Small intestine (tissue), 7 donors: ENCODE measurements around the gene EFCAB13. TPM values are rescaled to one million over a fixed set of nuclear protein-coding genes. Genes with fewer than 3 reads are reported as not detected.

Experiments
- DNase-seq, 2 donors: peaks; one replicate each; pipeline versions ENCODE4 v3.0.0 to v3.0.0-alpha.2; 2013
- FAIRE-seq: peaks from 2 replicates; lab custom pipeline; 2012; peaks lifted over from hg19 to GRCh38; lab: Jason Lieb, UNC
- H3K27ac ChIP-seq, 3 donors: one replicate each; pipeline ENCODE4 v1.5.1; 2013; ENCODE audit warnings: low read length in 2 of 3, mild to moderate bottlenecking in 2 of 3, control low read depth in 1 of 3, inconsistent platforms in 1 of 3, low read depth in 1 of 3, moderate library complexity in 1 of 3
- H3K27me3 ChIP-seq, 3 donors: one replicate each; pipeline ENCODE4 v1.6.1; 2013; ENCODE audit warnings: low read length in 3 of 3, inconsistent platforms in 1 of 3; ENCODE audit not compliant: control insufficient read depth in 3 of 3, insufficient read depth in 3 of 3
- H3K36me3 ChIP-seq, 3 donors: one replicate each; pipeline ENCODE4 v1.6.1; 2013; ENCODE audit warnings: low read length in 3 of 3, inconsistent platforms in 1 of 3, low read depth in 1 of 3, mild to moderate bottlenecking in 1 of 3, moderate library complexity in 1 of 3; ENCODE audit not compliant: control insufficient read depth in 3 of 3, insufficient read depth in 2 of 3
- H3K4me1 ChIP-seq, 3 donors: one replicate each; pipeline ENCODE4 v1.6.1; 2013; ENCODE audit warnings: low read length in 2 of 3, inconsistent platforms in 1 of 3, low read depth in 1 of 3, mild to moderate bottlenecking in 1 of 3, moderate library complexity in 1 of 3; ENCODE audit not compliant: control insufficient read depth in 3 of 3, insufficient read depth in 2 of 3
- H3K4me3 ChIP-seq, 3 donors: one replicate each; pipeline ENCODE4 v1.5.1; 2013; ENCODE audit warnings: low read length in 3 of 3, control low read depth in 1 of 3, inconsistent platforms in 1 of 3, low read depth in 1 of 3, mild to moderate bottlenecking in 1 of 3, moderate library complexity in 1 of 3
- H3K9me3 ChIP-seq, 2 donors: one replicate each; pipeline ENCODE4 v1.6.1; 2013; ENCODE audit warnings: low read depth in 1 of 2, low read length in 1 of 2; ENCODE audit not compliant: control insufficient read depth in 2 of 2, insufficient read depth in 1 of 2
- WGBS, 3 donors: extraction: QIAGEN DNeasy Blood & Tissue Kit; methylation state at CpG; one replicate each; pipeline ENCODE4 v1.1.7; 2013; 5-methylcytosine and 5-hydroxymethylcytosine counted together
- polyA plus RNA-seq, 4 donors: library from polyadenylated mRNA; stranded (reverse) in 3 of 4; unstranded in 1 of 4; fragments of 200-250 nt in 3 of 4; fragments of 120-200 nt in 1 of 4; gene quantifications; one replicate each; pipeline versions ENCODE4 v1.2.1 to v1.2.3, GENCODE V29; 2013
- donor health status: healthy with polysubstance abuse.
- donor health status: control.
- donor health status: control.
- donor health status: Bipolar disorder and iron deficiency.
- donor health status: healthy.

Gene EFCAB13
- polyA plus RNA-seq, 4 donors = 0.54 to 9.0 (median 0.88) TPM

DNA sequence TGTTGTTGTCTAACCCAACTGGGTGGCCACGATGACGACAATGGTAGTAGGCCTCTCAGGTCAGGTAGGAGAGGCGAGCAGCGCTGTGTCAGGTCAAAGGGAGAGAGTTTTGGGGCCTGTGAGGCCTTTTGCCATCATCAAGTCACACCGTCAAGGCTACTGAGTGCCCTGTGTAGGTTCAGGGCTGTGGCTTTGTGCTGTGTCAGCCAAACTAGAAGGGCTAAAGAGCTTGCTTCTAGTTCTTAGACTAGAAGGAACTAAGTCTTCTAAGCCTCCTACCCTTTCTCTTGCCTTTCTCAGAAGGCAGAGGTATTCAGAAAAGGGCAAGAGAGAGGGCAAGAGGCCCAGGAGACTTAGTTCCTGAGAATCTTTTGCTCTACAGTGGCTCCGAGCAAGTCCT lies 25.0 kb upstream of the EFCAB13 start:
- FAIRE-seq = no peak
- no peak for DNase-seq

DNA sequence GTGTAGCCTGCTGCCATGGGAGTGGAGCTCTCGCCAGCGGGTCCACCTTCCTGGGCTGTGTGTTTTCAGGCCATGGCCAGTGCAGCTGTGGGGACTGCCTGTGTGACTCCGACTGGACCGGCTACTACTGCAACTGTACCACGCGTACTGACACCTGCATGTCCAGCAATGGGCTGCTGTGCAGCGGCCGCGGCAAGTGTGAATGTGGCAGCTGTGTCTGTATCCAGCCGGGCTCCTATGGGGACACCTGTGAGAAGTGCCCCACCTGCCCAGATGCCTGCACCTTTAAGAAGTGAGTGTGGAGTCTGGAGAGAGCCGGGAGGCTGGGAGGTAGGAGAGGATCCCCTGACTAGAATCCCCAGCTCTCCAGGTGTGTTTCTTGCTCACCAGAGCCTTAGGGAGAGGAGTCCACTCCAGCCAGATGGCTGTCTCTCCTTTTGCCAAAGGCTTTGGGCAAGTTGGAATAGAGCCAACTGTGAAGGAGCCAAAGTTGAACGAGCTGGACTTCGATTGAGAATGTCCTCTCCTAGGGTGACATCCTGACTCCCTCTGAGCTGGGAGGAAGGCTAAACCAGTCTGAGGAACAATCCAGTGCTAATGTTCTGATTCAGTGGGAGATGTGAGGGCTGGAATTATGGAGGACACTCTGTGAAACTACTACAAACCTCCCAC lies 24.4 kb upstream of the EFCAB13 start:
- H3K9me3 ChIP-seq = peaks cover 0 to 3% of the 10 kb centered on the region in 2 donors
- no peak overlapping the region for H3K27ac ChIP-seq
- FAIRE-seq = no peak
- no peak for DNase-seq
- no peaks in the 10 kb centered on the region for H3K4me1 ChIP-seq
- no peak overlapping the region for H3K4me3 ChIP-seq
- no peaks in the 10 kb centered on the region for H3K27me3 ChIP-seq
- WGBS, 3 donors = 78 to 87% (median 82%) methylated on average over 13 of the region's 13 CpGs
- peaks cover 0 to 11% (median 0%) of the 10 kb centered on the region in 3 donors for H3K36me3 ChIP-seq

More for the DNA sequence above, 25.0 kb upstream of the EFCAB13 start:
- Histone ChIP-seq H3K4me3 (no peak overlapping the region), H3K4me1 (no peaks in the 10 kb centered on the region), H3K27ac (no peak overlapping the region), H3K36me3 (peaks cover 0 to 10% (median 0%) of the 10 kb centered on the region in 3 donors), H3K27me3 (no peaks in the 10 kb centered on the region), H3K9me3 (peaks cover 0 to 3% of the 10 kb centered on the region in 2 donors)
- 94 to 97% (median 96%) methylated on average over 6 of the region's 6 CpGs for WGBS, 3 donors

DNA sequence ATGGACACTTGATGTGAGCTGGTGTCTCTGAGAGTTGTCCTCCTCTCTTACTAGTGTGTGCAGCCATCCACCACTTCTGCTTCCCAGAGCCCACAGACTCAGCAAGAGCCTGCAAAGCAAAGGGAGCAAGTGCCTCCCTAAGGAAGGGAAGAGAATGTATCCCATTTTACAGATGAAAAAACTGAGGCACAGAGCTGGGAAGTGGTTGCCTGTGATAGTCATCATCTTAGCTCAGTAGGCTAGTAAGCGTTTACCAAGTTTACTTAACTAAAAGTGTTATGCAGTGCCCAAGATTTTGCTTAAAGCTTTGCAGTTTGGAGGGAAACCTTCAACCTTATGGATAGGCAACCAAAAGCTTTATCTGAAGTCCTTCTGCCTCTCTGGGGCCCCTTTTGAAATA lies 23.0 kb upstream of the EFCAB13 start:
- WGBS, 3 donors = 85 to 94% (median 92%) methylated on average over 1 of the region's 1 CpG
- Histone ChIP-seq H3K27ac (no peak overlapping the region), H3K9me3 (peaks cover 0 to 3% of the 10 kb centered on the region in 2 donors), H3K4me1 (peaks cover 0 to 2% (median 0%) of the 10 kb centered on the region in 3 donors), H3K36me3 (peaks cover 0 to 7% (median 0%) of the 10 kb centered on the region in 3 donors), H3K27me3 (no peaks in the 10 kb centered on the region), H3K4me3 (no peak overlapping the region)
- FAIRE-seq = no peak
- DNase-seq = no peak

DNA sequence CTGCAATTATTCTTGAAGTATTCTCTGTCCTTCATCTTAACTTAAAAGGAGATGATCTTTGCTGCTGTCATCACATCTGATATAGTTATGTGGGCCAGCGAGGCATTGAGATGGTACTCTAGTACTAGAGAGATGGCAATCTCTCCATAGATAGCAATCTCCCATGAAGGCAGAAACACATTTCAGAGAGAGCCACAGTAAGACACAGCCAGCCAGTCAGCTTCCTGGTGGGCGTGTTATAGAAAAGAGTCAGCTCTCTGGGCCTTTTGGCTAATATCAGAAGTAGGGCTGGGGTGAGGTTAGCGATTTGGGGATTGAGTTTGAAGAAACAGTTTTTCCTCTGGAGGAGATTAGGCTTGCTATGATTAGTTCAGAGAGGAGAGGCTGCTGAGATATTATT lies 22.6 kb upstream of the EFCAB13 start:
- Histone ChIP-seq H3K4me1 (peaks cover 0 to 2% (median 0%) of the 10 kb centered on the region in 3 donors), H3K27me3 (no peaks in the 10 kb centered on the region), H3K36me3 (peaks cover 0 to 7% (median 0%) of the 10 kb centered on the region in 3 donors), H3K9me3 (peaks cover 0 to 3% of the 10 kb centered on the region in 2 donors), H3K4me3 (no peak overlapping the region), H3K27ac (no peak overlapping the region)
- no peak for DNase-seq
- no peak for FAIRE-seq
- 75 to 80% (median 77%) methylated on average over 3 of the region's 3 CpGs for WGBS, 3 donors

DNA sequence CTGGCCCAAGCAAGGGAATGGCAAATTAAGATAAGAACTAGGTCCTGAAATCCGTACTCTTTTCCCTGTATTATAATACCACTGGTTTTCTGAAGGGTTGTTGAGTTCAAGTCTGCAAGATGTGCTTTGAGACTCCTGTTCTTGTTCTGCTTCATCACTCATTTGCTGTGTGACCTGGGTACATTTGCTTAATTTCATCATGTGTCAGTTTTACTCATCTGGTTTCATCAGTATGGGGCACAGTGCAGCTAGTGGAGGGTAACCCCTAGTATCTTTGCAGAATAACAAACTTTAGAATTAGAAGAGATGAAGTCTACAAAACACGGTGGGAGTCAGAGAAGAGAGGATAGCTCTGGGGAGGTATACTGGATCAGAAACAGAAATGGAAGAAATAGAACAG lies 21.9 kb upstream of the EFCAB13 start:
- FAIRE-seq (no peak), DNase-seq (no peak)
- Histone ChIP-seq H3K4me3 (no peak overlapping the region), H3K4me1 (peaks cover 0 to 2% (median 0%) of the 10 kb centered on the region in 3 donors), H3K27ac (no peak overlapping the region), H3K9me3 (peaks cover 0 to 3% of the 10 kb centered on the region in 2 donors), H3K27me3 (no peaks in the 10 kb centered on the region), H3K36me3 (peaks cover 0 to 7% (median 0%) of the 10 kb centered on the region in 3 donors)
- WGBS, 3 donors = 81 to 82% (median 82%) methylated on average over 2 of the region's 2 CpGs

DNA sequence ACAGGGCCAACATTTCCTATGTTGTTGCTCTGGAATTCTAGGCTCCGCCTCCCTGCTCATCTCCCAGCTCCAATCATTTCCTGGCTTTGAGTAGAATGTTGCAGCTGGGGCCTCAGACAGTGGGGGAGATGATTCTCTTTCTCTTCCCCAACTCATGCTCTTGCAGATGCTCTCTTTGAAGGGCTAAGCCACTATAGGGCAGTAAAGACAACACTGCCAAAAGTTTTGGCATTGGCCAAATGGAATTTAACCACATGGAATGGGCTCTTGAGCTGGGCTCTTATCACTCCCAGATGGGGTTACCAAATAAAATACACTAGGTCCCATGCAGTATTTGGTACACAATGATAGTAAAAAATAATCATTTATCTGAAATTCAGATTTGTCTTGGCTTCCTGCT lies 19.6 kb upstream of the EFCAB13 start:
- 86 to 95% (median 95%) methylated on average over 1 of the region's 1 CpG for WGBS, 3 donors
- DNase-seq (no peak), FAIRE-seq (no peak)
- Histone ChIP-seq H3K4me3 (no peak overlapping the region), H3K27ac (no peak overlapping the region), H3K27me3 (no peaks in the 10 kb centered on the region), H3K4me1 (peaks cover 0 to 2% (median 0%) of the 10 kb centered on the region in 3 donors), H3K36me3 (peaks cover 0 to 7% (median 0%) of the 10 kb centered on the region in 3 donors), H3K9me3 (peaks cover 0 to 3% of the 10 kb centered on the region in 2 donors)

DNA sequence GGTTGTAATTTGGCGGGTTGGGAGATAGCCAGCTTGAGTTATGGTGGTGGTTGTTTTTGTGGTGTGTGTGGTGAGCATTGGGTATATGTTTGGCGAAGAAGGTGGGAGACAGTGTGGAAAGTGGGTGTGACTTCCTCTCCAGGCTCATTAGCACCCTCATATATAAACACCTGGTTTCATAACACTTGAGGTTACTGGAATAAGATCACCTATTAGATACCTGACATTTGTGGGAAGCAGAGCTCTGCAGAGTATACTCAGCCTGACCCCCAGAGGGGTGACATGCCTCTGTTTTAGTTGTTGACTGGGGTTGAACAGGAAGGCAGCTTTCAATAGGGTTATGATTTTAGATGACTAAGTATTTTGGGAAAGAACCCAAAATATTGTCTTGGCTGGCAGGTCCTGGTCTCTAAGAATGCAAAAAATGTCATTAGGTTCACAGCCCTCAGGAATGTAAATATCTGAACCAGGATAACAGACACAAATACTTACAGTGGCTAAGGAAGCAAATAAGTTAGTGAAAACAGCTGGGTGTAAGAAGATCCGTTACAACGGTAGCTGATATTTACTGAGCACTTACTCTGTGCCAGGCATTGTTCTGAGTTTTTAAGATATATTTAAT lies 18.3 kb upstream of the EFCAB13 start:
- Histone ChIP-seq H3K27ac (peak overlapping the region in 1 of 3 donors; percentile 78), H3K27me3 (no peaks in the 10 kb centered on the region), H3K36me3 (peaks cover 0 to 8% (median 0%) of the 10 kb centered on the region in 3 donors), H3K4me1 (peaks cover 0 to 2% (median 1%) of the 10 kb centered on the region in 3 donors), H3K4me3 (no peak overlapping the region), H3K9me3 (peaks cover 0 to 3% of the 10 kb centered on the region in 2 donors)
- no peak for DNase-seq
- 62 to 72% (median 71%) methylated on average over 4 of the region's 4 CpGs for WGBS, 3 donors
- no peak for FAIRE-seq

DNA sequence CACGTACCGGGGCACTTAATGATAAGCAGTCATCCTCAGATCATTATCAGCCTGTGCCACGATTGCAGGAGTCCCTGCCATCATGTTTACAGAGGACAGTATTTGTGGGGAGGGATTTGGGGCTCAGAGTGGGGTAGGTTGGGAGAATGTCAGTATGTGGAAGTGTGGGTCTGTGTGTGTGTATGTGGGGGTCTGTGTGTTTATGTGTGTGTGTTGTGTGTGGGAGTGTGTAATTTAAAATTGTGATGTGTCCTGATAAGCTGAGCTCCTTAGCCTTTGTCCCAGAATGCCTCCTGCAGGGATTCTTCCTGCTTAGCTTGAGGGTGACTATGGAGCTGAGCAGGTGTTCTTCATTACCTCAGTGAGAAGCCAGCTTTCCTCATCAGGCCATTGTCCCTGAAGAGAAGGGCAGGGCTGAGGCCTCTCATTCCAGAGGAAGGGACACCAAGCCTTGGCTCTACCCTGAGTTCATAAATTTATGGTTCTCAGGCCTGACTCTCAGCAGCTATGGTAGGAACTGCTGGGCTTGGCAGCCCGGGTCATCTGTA lies 13.5 kb upstream of the EFCAB13 start:
- no peak for FAIRE-seq
- DNase-seq = peak in 1 of 2 donors; percentile 17
- WGBS, 3 donors = 35 to 64% (median 36%) methylated on average over 4 of the region's 4 CpGs

More for the DNA sequence above, 13.5 kb upstream of the EFCAB13 start:
- H3K27me3 ChIP-seq = no peaks in the 10 kb centered on the region
- no peak overlapping the region for H3K27ac ChIP-seq
- H3K4me3 ChIP-seq = no peak overlapping the region
- no peaks in the 10 kb centered on the region for H3K9me3 ChIP-seq
- peaks cover 0 to 3% (median 2%) of the 10 kb centered on the region in 3 donors for H3K4me1 ChIP-seq
- peaks cover 0 to 5% (median 3%) of the 10 kb centered on the region in 3 donors for H3K36me3 ChIP-seq
